SH-SY5Y (cell line): ENCODE data around the gene NFU1.

Experiments used
- GATA2 ChIP-seq: IDR thresholded peaks from 2 replicates; pipeline ENCODE4 v1.6.1; 2011; ENCODE audit warnings: mild to moderate bottlenecking, low read depth, low read length
- GATA3 ChIP-seq: IDR thresholded peaks from 2 replicates; pipeline ENCODE4 v1.6.1; 2011; ENCODE audit warnings: low read depth, mild to moderate bottlenecking, low read length, moderate library complexity

DNA sequence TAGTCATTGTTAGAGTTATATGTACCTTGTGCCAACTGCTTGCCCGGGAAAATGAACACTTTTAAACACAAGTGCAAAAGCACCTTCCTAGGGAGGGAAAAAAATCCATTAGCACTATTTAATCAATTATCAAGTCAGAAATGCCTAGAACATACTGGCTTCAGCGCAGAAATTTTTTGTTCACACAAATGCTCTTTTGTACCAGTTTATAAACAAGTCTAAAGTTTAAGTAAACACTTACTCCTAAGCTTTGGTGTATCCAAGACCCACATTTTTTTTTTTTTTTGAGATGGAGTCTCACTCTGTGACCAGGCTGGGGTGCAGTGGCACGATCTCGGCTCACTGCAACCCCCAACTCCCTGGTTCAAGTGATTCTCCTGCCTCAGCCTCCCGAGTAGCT is 80.8 kb downstream of the NFU1 start:
- TF ChIP-seq GATA2 (no peak), GATA3 (no peak)
